Left lung (tissue), 10 donors: ENCODE results near the gene DNAJA2. TPM values are rescaled to one million over a fixed set of nuclear protein-coding genes. Genes with fewer than 3 reads are reported as not detected.
"Not testable (repeated sequence)": the region's sequence is repeated elsewhere in the genome, so short reads cannot be mapped to it uniquely, and the experiment has no call there.

Experiments used
- ATAC-seq: fragments of 200-7000 bp; cut with Tn5 transposase; one replicate; pipeline ENCODE4 v1.9.1; 2020; ENCODE audit warnings: moderate library complexity
- DNase-seq, 4 donors: peaks; one replicate each; pipeline ENCODE4 v3.0.0-alpha.2; 2013 to 2020
- H3K27ac ChIP-seq, 2 donors: fragments of 200-600 bp; sonication (generic) in 1 of 2; one replicate each; pipeline versions ENCODE4 v1.5.0 to v1.8.0; 2020 to 2021
- H3K27me3 ChIP-seq, 2 donors: fragments of 200-600 bp; sonication (generic) in 1 of 2; one replicate each; pipeline versions ENCODE4 v1.5.0 to v1.8.0; 2020 to 2021
- H3K36me3 ChIP-seq, 2 donors: fragments of 200-600 bp; sonication (generic) in 1 of 2; one replicate each; pipeline versions ENCODE4 v1.5.0 to v1.8.0; 2020 to 2021
- H3K4me1 ChIP-seq, 2 donors: fragments of 200-600 bp; one replicate each; pipeline ENCODE4 v1.8.0; 2021
- H3K4me3 ChIP-seq, 2 donors: fragments of 200-600 bp; sonication (generic) in 1 of 2; one replicate each; pipeline versions ENCODE4 v1.5.0 to v1.8.0; 2020 to 2021; ENCODE audit warnings: mild to moderate bottlenecking in 1 of 2
- H3K9me3 ChIP-seq, 2 donors: fragments of 200-600 bp; sonication (generic) in 1 of 2; one replicate each; pipeline versions ENCODE4 v1.5.0 to v1.8.0; 2020 to 2021
- intact Hi-C, 2 donors: fragments of 100-400 bp; cut with DNase I; formaldehyde crosslinking; loops; one replicate each; pipeline versions ENCODE4 v1.11.2 to v1.14.2; 2022
- polyA plus RNA-seq, 6 donors: library from polyadenylated mRNA; unstranded; fragments of 120-200 nt; gene quantifications; one replicate each; pipeline ENCODE4 v1.2.1, GENCODE V29; 2013; ENCODE audit not compliant: insufficient read length in 6 of 6
- total RNA-seq, 2 donors: library from RNA; stranded (reverse); fragmentation: NEBNext Ultra II Directional; extraction: Animal tissue kit (Norgen Biotek cat#: 25700); gene quantifications; one replicate each; pipeline ENCODE4 v1.2.1, GENCODE V29; 2021
- TF ChIP-seq, protein P1 (sequence below), 2 donors: fragments of 200-600 bp; sonication (generic) in 1 of 2; IDR thresholded peaks; one replicate each; pipeline versions ENCODE4 v1.5.0 to v1.8.0; 2021; ENCODE audit warnings: antibody characterized with exemption in 2 of 2
- donor health status: DM: no; HTN: yes; CAD: no.
- donor health status: DM: no; HTN: no; CAD: no.

The DNAJA2 gene
- total and polyA plus RNA-seq, 8 donors = 41.8 to 71.4 (median 67.2) TPM

DNA sequence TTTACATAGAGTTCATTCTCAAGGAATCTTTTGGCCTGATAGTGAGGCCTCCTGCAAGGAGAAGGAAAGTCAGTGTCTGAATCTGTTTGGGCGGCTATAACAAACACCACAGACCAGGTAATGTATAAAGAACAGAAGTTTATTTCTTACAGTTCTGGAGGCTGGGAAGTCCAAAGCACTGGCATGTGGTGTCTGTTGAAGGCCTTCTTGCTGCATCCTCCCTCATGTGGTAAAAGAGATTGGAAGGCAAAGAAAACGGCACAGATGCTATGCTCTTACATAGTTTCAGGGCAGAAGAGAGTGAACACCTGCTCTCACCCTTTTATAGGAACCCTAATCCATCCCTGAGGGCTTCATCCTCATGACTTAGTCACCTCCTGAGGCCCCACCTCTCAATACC is 31.2 kb upstream of the DNAJA2 start:
- H3K9me3 ChIP-seq = no peaks in the 10 kb centered on the region
- intact Hi-C loops = no loop called here
- H3K36me3 ChIP-seq = no peaks in the 10 kb centered on the region
- ATAC-seq = no peak
- H3K27ac ChIP-seq = no peak overlapping the region
- TF ChIP-seq, protein P1, sequence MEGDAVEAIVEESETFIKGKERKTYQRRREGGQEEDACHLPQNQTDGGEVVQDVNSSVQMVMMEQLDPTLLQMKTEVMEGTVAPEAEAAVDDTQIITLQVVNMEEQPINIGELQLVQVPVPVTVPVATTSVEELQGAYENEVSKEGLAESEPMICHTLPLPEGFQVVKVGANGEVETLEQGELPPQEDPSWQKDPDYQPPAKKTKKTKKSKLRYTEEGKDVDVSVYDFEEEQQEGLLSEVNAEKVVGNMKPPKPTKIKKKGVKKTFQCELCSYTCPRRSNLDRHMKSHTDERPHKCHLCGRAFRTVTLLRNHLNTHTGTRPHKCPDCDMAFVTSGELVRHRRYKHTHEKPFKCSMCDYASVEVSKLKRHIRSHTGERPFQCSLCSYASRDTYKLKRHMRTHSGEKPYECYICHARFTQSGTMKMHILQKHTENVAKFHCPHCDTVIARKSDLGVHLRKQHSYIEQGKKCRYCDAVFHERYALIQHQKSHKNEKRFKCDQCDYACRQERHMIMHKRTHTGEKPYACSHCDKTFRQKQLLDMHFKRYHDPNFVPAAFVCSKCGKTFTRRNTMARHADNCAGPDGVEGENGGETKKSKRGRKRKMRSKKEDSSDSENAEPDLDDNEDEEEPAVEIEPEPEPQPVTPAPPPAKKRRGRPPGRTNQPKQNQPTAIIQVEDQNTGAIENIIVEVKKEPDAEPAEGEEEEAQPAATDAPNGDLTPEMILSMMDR (IDR thresholded peaks at IDR 0.05) = no peak
- no peaks in the 10 kb centered on the region for H3K4me1 ChIP-seq
- H3K27me3 ChIP-seq = no peaks in the 10 kb centered on the region
- no peak for DNase-seq
- H3K4me3 ChIP-seq = no peak overlapping the region

DNA sequence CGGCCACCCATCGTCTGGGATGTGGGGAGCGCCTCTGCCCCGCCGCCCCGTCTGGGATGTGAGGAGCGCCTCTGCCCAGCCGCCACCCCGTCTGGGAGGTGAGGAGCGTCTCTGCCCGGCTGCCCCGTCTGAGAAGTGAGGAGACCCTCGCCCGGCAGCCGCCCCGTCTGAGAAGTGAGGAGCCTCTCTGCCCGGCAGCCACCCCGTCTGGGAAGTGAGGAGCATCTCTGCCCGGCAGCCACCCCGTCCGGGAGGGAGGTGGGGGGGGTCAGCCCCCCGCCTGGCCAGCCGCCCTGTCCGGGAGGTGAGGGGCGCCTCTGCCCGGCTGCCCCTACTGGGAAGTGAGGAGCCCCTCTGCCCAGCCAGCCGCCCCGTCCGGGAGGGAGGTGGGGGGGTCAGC is 26.6 kb upstream of the DNAJA2 start:
- H3K4me3 ChIP-seq, H3K4me1 ChIP-seq, H3K36me3 ChIP-seq, DNase-seq, ATAC-seq, H3K9me3 ChIP-seq, H3K27ac ChIP-seq, intact Hi-C loops, H3K27me3 ChIP-seq: not testable (repeated sequence)

DNA sequence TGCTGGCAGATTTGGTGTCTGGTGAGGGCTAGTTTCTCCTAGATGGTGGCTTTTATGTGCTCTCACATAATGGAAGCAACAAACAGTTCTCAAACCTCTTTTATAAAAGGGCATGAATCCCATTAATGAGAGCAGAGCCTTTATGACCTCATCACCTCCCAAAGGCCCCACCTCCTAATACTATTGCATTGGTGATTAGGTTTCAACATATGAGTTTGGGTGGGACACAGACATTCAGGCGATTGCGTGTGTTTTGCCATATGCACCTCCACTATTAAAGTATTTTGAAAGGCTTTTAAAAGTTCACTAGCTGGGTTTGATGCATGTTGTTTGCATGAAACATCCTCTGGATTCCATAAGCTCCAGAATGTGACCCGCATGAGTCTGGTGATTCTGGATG is 24.4 kb upstream of the DNAJA2 start:
- Histone ChIP-seq H3K9me3 (no peaks in the 10 kb centered on the region), H3K4me1 (no peaks in the 10 kb centered on the region), H3K36me3 (no peaks in the 10 kb centered on the region), H3K27ac (no peak overlapping the region), H3K4me3 (no peak overlapping the region), H3K27me3 (no peaks in the 10 kb centered on the region)
- TF ChIP-seq, protein P1 (IDR thresholded peaks at IDR 0.05) = no peak
- intact Hi-C loops = no loop called here
- DNase-seq (no peak), ATAC-seq (no peak)

DNA sequence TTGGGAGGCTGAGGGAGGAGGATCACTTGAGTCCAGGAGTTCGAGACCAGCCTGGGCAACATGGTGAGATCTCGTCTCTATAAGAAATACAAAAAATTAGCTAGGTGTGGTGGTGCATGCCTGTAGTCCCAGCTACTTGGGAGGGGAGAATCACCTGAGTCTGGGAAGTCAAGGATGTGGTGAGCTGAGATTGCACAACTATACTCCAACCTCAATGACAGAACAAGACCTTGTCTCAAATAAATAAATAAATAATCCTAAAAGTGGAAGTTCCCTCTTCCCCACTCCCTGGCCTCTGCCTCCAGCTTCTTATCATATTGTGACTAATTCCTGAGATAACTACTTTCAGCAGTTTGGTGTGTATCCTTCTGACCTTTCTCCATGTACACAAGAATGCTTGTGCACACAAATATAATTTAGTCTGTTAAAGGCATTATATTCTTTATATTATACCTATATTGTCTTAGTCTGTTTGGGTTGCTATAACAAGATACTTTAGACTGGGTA is 23.5 kb upstream of the DNAJA2 start:
- Histone ChIP-seq H3K36me3 (no peaks in the 10 kb centered on the region), H3K27ac (no peak overlapping the region), H3K4me1 (no peaks in the 10 kb centered on the region), H3K27me3 (no peaks in the 10 kb centered on the region), H3K9me3 (no peaks in the 10 kb centered on the region), H3K4me3 (no peak overlapping the region)
- intact Hi-C loops = no loop called here
- DNase-seq (no peak), ATAC-seq (no peak)
- TF ChIP-seq, protein P1 (IDR thresholded peaks at IDR 0.05) = no peak

DNA sequence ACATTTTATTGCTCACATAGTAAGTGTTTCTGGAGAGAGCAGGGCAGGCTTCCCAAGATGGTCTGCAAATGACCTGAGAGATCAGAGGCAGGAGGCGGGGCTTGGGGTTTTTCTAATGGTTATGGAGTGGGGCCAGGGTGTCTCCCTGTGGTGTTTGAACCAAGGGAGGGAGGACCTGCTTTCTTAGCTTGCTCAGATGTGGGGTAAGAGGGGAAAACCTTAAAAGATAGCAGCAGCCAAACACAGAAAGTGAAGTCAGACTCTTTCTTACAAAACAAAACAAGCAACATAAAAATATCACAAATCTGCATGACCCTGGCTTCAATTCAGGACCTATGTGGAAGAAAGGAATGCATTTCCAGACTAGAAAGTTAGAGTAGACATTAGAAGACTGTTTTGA is 22.9 kb upstream of the DNAJA2 start:
- Histone ChIP-seq H3K27me3 (no peaks in the 10 kb centered on the region), H3K27ac (no peak overlapping the region), H3K36me3 (no peaks in the 10 kb centered on the region), H3K4me3 (no peak overlapping the region), H3K4me1 (no peaks in the 10 kb centered on the region), H3K9me3 (peaks cover 0 to 3% of the 10 kb centered on the region in 2 donors)
- DNase-seq = no peak
- intact Hi-C loops = no loop called here
- TF ChIP-seq, protein P1 (IDR thresholded peaks at IDR 0.05) = no peak
- no peak for ATAC-seq
